BLaER1 (cell line): ENCODE measurements around the gene SEC14L5.

Experiments used
- H3K27ac ChIP-seq: shearing (Covaris generic); formaldehyde crosslinking; 2 replicates; pipeline ENCODE4 v1.8.1; 2022
- H3K27me3 ChIP-seq: shearing (Covaris generic); formaldehyde crosslinking; 2 replicates; pipeline ENCODE4 v1.8.1; 2022
- H3K36me3 ChIP-seq: shearing (Covaris generic); formaldehyde crosslinking; 2 replicates; pipeline ENCODE4 v1.8.1; 2022
- H3K4me1 ChIP-seq: shearing (Covaris generic); formaldehyde crosslinking; 2 replicates; pipeline ENCODE4 v1.8.1; 2022
- H3K4me2 ChIP-seq: shearing (Covaris generic); formaldehyde crosslinking; 2 replicates; pipeline ENCODE4 v1.8.1; 2022
- H3K4me3 ChIP-seq: shearing (Covaris generic); formaldehyde crosslinking; 2 replicates; pipeline ENCODE4 v1.8.1; 2022
- H3K9ac ChIP-seq: shearing (Covaris generic); formaldehyde crosslinking; 2 replicates; pipeline ENCODE4 v1.8.1; 2022
- H3K9me3 ChIP-seq: shearing (Covaris generic); formaldehyde crosslinking; 2 replicates; pipeline ENCODE4 v1.8.1; 2022
- H4K20me1 ChIP-seq: shearing (Covaris generic); formaldehyde crosslinking; 2 replicates; pipeline ENCODE4 v1.8.1; 2022
- Cebpa-rat ChIP-seq: shearing (Covaris generic); IDR thresholded peaks from 2 replicates; pipeline ENCODE4 v1.8.1; 2022

SEC14L5 gene

GRCh38 chr16:4957720-4958509 lies at the start of gene SEC14L5:
SEC14L5 (plus strand) TSS chr16:4958330; CDS start chr16:4959324, 994 bp downstream.
- Histone ChIP-seq H3K27me3 (no peaks in the 10 kb centered on the region), H3K4me1 (peaks cover 28% of the 10 kb centered on the region), H3K4me2 (peak within 1 kb of the TSS; percentile 95), H4K20me1 (peaks cover 28% of the 10 kb centered on the region; the same call in 1 of the 2 replicates), H3K9ac (0 out of 2 replicates have a peak within 1 kb of the TSS, but pooled peaks have one; percentile 38), H3K36me3 (no peaks in the 10 kb centered on the region), H3K9me3 (no peaks in the 10 kb centered on the region), H3K4me3 (peak within 1 kb of the TSS; percentile 61), H3K27ac (no peak within 1 kb of the TSS)
- TF ChIP-seq Cebpa-rat = no peak

GRCh38 chr16:4908854-4909401 lies 49.2 kb upstream of the SEC14L5 start:
- no peak overlapping the region for H3K9ac ChIP-seq
- no peak for TF ChIP-seq Cebpa-rat
- no peak overlapping the region for H3K4me3 ChIP-seq
- no peak overlapping the region for H3K27ac ChIP-seq
- no peaks in the 10 kb centered on the region for H3K9me3 ChIP-seq
- H3K4me2 ChIP-seq = no peak overlapping the region
- H3K36me3 ChIP-seq = no peaks in the 10 kb centered on the region
- peaks cover 10% of the 10 kb centered on the region; the same call in 1 of the 2 replicates for H4K20me1 ChIP-seq
- peaks cover 7% of the 10 kb centered on the region for H3K4me1 ChIP-seq
- H3K27me3 ChIP-seq = no peaks in the 10 kb centered on the region

- no peaks in the 10 kb centered on the region for H3K9me3 ChIP-seq
- H3K4me1 ChIP-seq = peaks cover 16% of the 10 kb centered on the region
- H3K4me2 ChIP-seq = no peak overlapping the region
Observed at GRCh38 chr16:4909825-4910224, 48.3 kb upstream of the SEC14L5 start.

GRCh38 chr16:4910828-4911227 lies 47.3 kb upstream of the SEC14L5 start:
- Histone ChIP-seq H3K27me3 (no peaks in the 10 kb centered on the region), H3K4me1 (peaks cover 26% of the 10 kb centered on the region), H3K4me2 (no peak overlapping the region), H3K9ac (no peak overlapping the region), H3K9me3 (no peaks in the 10 kb centered on the region), H4K20me1 (peaks cover 27% of the 10 kb centered on the region), H3K27ac (no peak overlapping the region), H3K36me3 (no peaks in the 10 kb centered on the region), H3K4me3 (no peak overlapping the region)
- no peak for TF ChIP-seq Cebpa-rat

More at GRCh38 chr16:4909825-4910224, 48.3 kb upstream of the SEC14L5 start:
- H3K4me3 ChIP-seq = no peak overlapping the region
- H4K20me1 ChIP-seq = peaks cover 18% of the 10 kb centered on the region
- no peak overlapping the region for H3K27ac ChIP-seq
- H3K36me3 ChIP-seq = no peaks in the 10 kb centered on the region
- TF ChIP-seq Cebpa-rat = no peak
- H3K27me3 ChIP-seq = no peaks in the 10 kb centered on the region
- H3K9ac ChIP-seq = no peak overlapping the region

- H3K4me1 ChIP-seq = peaks cover 28% of the 10 kb centered on the region
- H3K4me2 ChIP-seq = no peak overlapping the region
- no peak overlapping the region for H3K9ac ChIP-seq
- TF ChIP-seq Cebpa-rat = no peak
- H3K27ac ChIP-seq = no peak overlapping the region
- H3K27me3 ChIP-seq = no peaks in the 10 kb centered on the region
- peaks cover 28% of the 10 kb centered on the region for H4K20me1 ChIP-seq
- H3K9me3 ChIP-seq = no peaks in the 10 kb centered on the region
- H3K4me3 ChIP-seq = no peak overlapping the region
- H3K36me3 ChIP-seq = no peaks in the 10 kb centered on the region
Observed at GRCh38 chr16:4911970-4912386, 46.2 kb upstream of the SEC14L5 start.

GRCh38 chr16:4913130-4913773 lies 44.9 kb upstream of the SEC14L5 start:
- H3K4me2 ChIP-seq = peak overlapping the region; percentile 50
- TF ChIP-seq Cebpa-rat = no peak

GRCh38 chr16:4913774-4914525 lies 44.2 kb upstream of the SEC14L5 start:
- Histone ChIP-seq H3K4me1 (peaks cover 28% of the 10 kb centered on the region), H3K4me2 (peak overlapping the region; percentile 50)
- TF ChIP-seq Cebpa-rat = no peak

More at GRCh38 chr16:4913130-4913773, 44.9 kb upstream of the SEC14L5 start:
- Histone ChIP-seq H3K4me3 (no peak overlapping the region), H3K27me3 (no peaks in the 10 kb centered on the region), H3K4me1 (peaks cover 28% of the 10 kb centered on the region), H3K9ac (no peak overlapping the region), H4K20me1 (peaks cover 28% of the 10 kb centered on the region), H3K9me3 (no peaks in the 10 kb centered on the region), H3K27ac (no peak overlapping the region), H3K36me3 (no peaks in the 10 kb centered on the region)

GRCh38 chr16:4914528-4915225 lies 43.5 kb upstream of the SEC14L5 start:
- Histone ChIP-seq H3K36me3 (no peaks in the 10 kb centered on the region), H4K20me1 (peaks cover 35% of the 10 kb centered on the region), H3K4me3 (no peak overlapping the region), H3K27ac (no peak overlapping the region), H3K4me1 (peaks cover 28% of the 10 kb centered on the region), H3K4me2 (peak overlapping the region; percentile 70), H3K9me3 (no peaks in the 10 kb centered on the region), H3K9ac (no peak overlapping the region), H3K27me3 (no peaks in the 10 kb centered on the region)
- no peak for TF ChIP-seq Cebpa-rat

More at GRCh38 chr16:4913774-4914525, 44.2 kb upstream of the SEC14L5 start:
- Histone ChIP-seq H3K9ac (no peak overlapping the region), H3K27me3 (no peaks in the 10 kb centered on the region), H3K36me3 (no peaks in the 10 kb centered on the region), H3K4me3 (no peak overlapping the region), H3K27ac (no peak overlapping the region), H3K9me3 (no peaks in the 10 kb centered on the region), H4K20me1 (peaks cover 34% of the 10 kb centered on the region)

GRCh38 chr16:4915226-4915761 lies 42.8 kb upstream of the SEC14L5 start:
- Histone ChIP-seq H3K36me3 (no peaks in the 10 kb centered on the region), H4K20me1 (peaks cover 35% of the 10 kb centered on the region), H3K9me3 (no peaks in the 10 kb centered on the region), H3K4me3 (no peak overlapping the region), H3K9ac (no peak overlapping the region), H3K27me3 (no peaks in the 10 kb centered on the region), H3K4me1 (peaks cover 28% of the 10 kb centered on the region), H3K27ac (no peak overlapping the region), H3K4me2 (peak overlapping the region; percentile 70)
- peak; percentile 67; the same call in 1 of the 2 replicates for TF ChIP-seq Cebpa-rat
